Amniotic epithelial cell (primary cell): ENCODE results near the gene EZH2.

Experiments used
- DNase-seq: peaks from one replicate; pipeline ENCODE4 v3.0.0-alpha.2; 2010; ENCODE audit warnings: low read depth

EZH2 gene

DNA sequence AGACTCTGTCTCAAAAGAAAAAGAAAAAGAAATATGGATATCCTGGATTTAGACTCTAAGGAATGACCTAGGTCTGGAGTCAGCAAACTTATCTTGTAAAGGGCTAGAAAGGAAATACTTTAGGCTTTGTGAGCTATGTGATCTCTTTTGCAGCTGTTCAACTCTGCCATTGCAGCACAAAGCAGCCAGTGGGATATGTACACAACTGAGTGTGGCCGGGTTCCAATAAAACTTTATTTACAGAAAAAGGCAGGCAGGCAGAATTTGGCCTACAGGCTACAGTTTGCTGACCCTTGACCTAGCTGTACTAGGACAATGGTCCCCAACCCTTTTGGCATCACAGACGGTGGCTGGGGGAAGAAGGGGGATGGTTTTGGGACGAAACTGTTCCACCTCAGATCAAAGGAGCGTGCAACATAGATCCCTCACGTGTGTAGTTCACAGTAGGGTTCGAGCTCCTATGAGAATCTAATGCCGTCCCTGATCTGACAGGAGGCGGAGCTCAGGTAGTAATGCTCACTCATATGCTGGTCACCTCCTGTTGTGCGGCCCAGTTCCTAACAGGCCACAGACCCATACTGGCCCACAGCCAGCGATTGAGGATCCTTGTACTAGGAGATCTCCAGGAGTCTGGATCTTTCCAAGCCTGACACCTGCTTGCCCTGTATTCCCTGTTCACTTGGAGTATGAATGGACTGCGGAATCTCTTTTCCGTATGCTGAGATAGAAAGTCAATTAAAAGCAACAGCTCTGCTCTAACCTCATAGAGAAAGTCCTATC is 122.4 kb downstream of the EZH2 start:
- no peak for DNase-seq
